Dermis blood vessel endothelial cell (primary cell): ENCODE results near the gene ATF6. TPM values are rescaled to one million over a fixed set of nuclear protein-coding genes. Genes with fewer than 3 reads are reported as not detected.
"Not testable (repeated sequence)": the region's sequence is repeated elsewhere in the genome, so short reads cannot be mapped to it uniquely, and the experiment has no call there.

Source experiments
- DNase-seq: peaks from one replicate; pipeline ENCODE4 v3.0.0; 2010
- total RNA-seq: library from RNA; depleted of rRNA; stranded (reverse); fragments of >200 nt; gene quantifications from 2 replicates; pipeline ENCODE4 v1.2.3, GENCODE V29; 2014

Gene ATF6
- 65.0 and 73.6 TPM in 2 replicates for total RNA-seq

GRCh38 chr1:161766102-161766981, at the start of gene ATF6:
ATF6 (plus strand) TSS chr1:161766320; CDS start chr1:161766361, 41 bp downstream.
- DNase-seq: peak; percentile 97

GRCh38 chr1:161718559-161719324, 47.4 kb upstream of the ATF6 start:
- no peak for DNase-seq

GRCh38 chr1:161719325-161719611, 46.9 kb upstream of the ATF6 start:
- DNase-seq: no peak

- DNase-seq: no peak
These were observed 45.7 kb upstream of the ATF6 start for GRCh38 chr1:161720422-161720821.

GRCh38 chr1:161720956-161721737, 45.0 kb upstream of the ATF6 start, which contains the start of gene FCRLB:
FCRLB (plus strand) TSS chr1:161721544; CDS start chr1:161722673, 1,129 bp downstream.
- DNase-seq: no peak

- no peak for DNase-seq
These were observed 44.3 kb upstream of the ATF6 start for GRCh38 chr1:161721738-161722343.

- no peak for DNase-seq
These were observed 43.7 kb upstream of the ATF6 start for GRCh38 chr1:161722406-161722805.

GRCh38 chr1:161723459-161724141, 42.5 kb upstream of the ATF6 start:
- no peak for DNase-seq

GRCh38 chr1:161725258-161725907, 40.7 kb upstream of the ATF6 start:
- not testable (repeated sequence) for DNase-seq

- DNase-seq: peak; percentile 46
These were observed 40.1 kb upstream of the ATF6 start for GRCh38 chr1:161725908-161726472.

- peak; percentile 51 for DNase-seq
These were observed 39.5 kb upstream of the ATF6 start for GRCh38 chr1:161726473-161727255.

GRCh38 chr1:161727256-161727924, 38.7 kb upstream of the ATF6 start:
- no peak for DNase-seq

GRCh38 chr1:161728376-161729226, 37.5 kb upstream of the ATF6 start:
- DNase-seq: no peak

- DNase-seq: peak; percentile 57
These were observed 36.0 kb upstream of the ATF6 start for GRCh38 chr1:161730050-161730564.

- no peak for DNase-seq
These were observed 34.9 kb upstream of the ATF6 start for GRCh38 chr1:161731241-161731640.

GRCh38 chr1:161731981-161732718, 34.0 kb upstream of the ATF6 start:
- DNase-seq: no peak

- DNase-seq: peak; percentile 79
These were observed 32.6 kb upstream of the ATF6 start for GRCh38 chr1:161733526-161733925.

- DNase-seq: no peak
These were observed 30.3 kb upstream of the ATF6 start for GRCh38 chr1:161735837-161736236.
